GM18498 (cell line): ENCODE results near the gene RIBC2.
"Not testable (repeated sequence)": the region's sequence is repeated elsewhere in the genome, so short reads cannot be mapped to it uniquely, and the experiment has no call there.

Experiments used
- ATAC-seq: cut with Tn5 transposase; IDR thresholded peaks from one replicate; pipeline ENCODE4 v1.9.1; 2021; ENCODE audit warnings: mild to moderate bottlenecking, moderate library complexity; ENCODE audit not compliant: unreplicated experiment

Gene RIBC2

GRCh38 chr22:45424241-45424731 is 10.8 kb downstream of the RIBC2 start:
- no peak for ATAC-seq

- ATAC-seq = no peak
Observed at GRCh38 chr22:45425101-45425500, 11.6 kb downstream of the RIBC2 start.

GRCh38 chr22:45425531-45426265 is 12.2 kb downstream of the RIBC2 start:
- ATAC-seq = no peak

- no peak for ATAC-seq
Observed at GRCh38 chr22:45426387-45426786, 12.9 kb downstream of the RIBC2 start.

- ATAC-seq = no peak
Observed at GRCh38 chr22:45427114-45427513, 13.6 kb downstream of the RIBC2 start.

GRCh38 chr22:45428391-45429385 is 15.2 kb downstream of the RIBC2 start:
- no peak for ATAC-seq

- ATAC-seq = no peak
Observed at GRCh38 chr22:45429424-45429823, 15.9 kb downstream of the RIBC2 start.

GRCh38 chr22:45429981-45430775 is 16.7 kb downstream of the RIBC2 start:
- ATAC-seq = no peak

- no peak for ATAC-seq
Observed at GRCh38 chr22:45430871-45431270, 17.4 kb downstream of the RIBC2 start.

GRCh38 chr22:45434981-45435380 is 21.5 kb downstream of the RIBC2 start:
- no peak for ATAC-seq

GRCh38 chr22:45435544-45436139 is 22.1 kb downstream of the RIBC2 start:
- no peak for ATAC-seq

- not testable (repeated sequence) for ATAC-seq
Observed at GRCh38 chr22:45436871-45437517, 23.5 kb downstream of the RIBC2 start.

- ATAC-seq = no peak
Observed at GRCh38 chr22:45438336-45438735, 24.8 kb downstream of the RIBC2 start.

- ATAC-seq = not testable (repeated sequence)
Observed at GRCh38 chr22:45440688-45441087, 27.2 kb downstream of the RIBC2 start.

- ATAC-seq = no peak
Observed at GRCh38 chr22:45441138-45441537, 27.6 kb downstream of the RIBC2 start.

GRCh38 chr22:45442116-45442515 is 28.6 kb downstream of the RIBC2 start:
- ATAC-seq = no peak

GRCh38 chr22:45444168-45444567 is 30.7 kb downstream of the RIBC2 start:
- ATAC-seq = no peak

- ATAC-seq = no peak
Observed at GRCh38 chr22:45445031-45445710, 31.7 kb downstream of the RIBC2 start.

GRCh38 chr22:45446216-45446615 is 32.7 kb downstream of the RIBC2 start:
- ATAC-seq = no peak
